GM23248 (cell line): ENCODE data around the gene TBXT. TPM values are rescaled to one million over a fixed set of nuclear protein-coding genes. Genes with fewer than 3 reads are reported as not detected.

Experiments
- DNase-seq: peaks from one replicate; pipeline ENCODE4 v3.0.0-alpha.2; 2015
- H2AFZ ChIP-seq: fragments of 200-600 bp; sonication (generic); 2 replicates; pipeline ENCODE4 v1.6.1; 2016; ENCODE audit warnings: antibody characterized with exemption
- H3F3A ChIP-seq: fragments of 200-600 bp; sonication (generic); 2 replicates; pipeline ENCODE4 v1.6.1; 2016; ENCODE audit warnings: mild to moderate bottlenecking, antibody characterized with exemption, mixed run types; ENCODE audit not compliant: insufficient read depth
- H3K27ac ChIP-seq: fragments of 200-600 bp; sonication (generic); 2 replicates; pipeline ENCODE4 v1.5.1; 2016; ENCODE audit warnings: mild to moderate bottlenecking
- H3K27me3 ChIP-seq: fragments of 200-600 bp; sonication (generic); replicated peaks from 2 replicates; pipeline ENCODE4 v1.6.1; 2016; ENCODE audit warnings: mild to moderate bottlenecking; ENCODE audit not compliant: insufficient read depth
- H3K36me3 ChIP-seq: fragments of 200-600 bp; sonication (generic); 2 replicates; pipeline ENCODE4 v1.6.1; 2016; ENCODE audit warnings: low read depth, mild to moderate bottlenecking
- H3K4me1 ChIP-seq: fragments of 200-600 bp; sonication (generic); 2 replicates; pipeline ENCODE4 v1.6.1; 2016; ENCODE audit warnings: mild to moderate bottlenecking; ENCODE audit not compliant: insufficient read depth
- H3K4me2 ChIP-seq: fragments of 200-600 bp; sonication (generic); one replicate; pipeline ENCODE4 v1.6.1; 2016; ENCODE audit warnings: mild to moderate bottlenecking; ENCODE audit not compliant: unreplicated experiment
- H3K4me3 ChIP-seq: fragments of 200-600 bp; sonication (generic); 2 replicates; pipeline ENCODE4 v1.5.1; 2016; ENCODE audit warnings: mild to moderate bottlenecking
- H3K79me2 ChIP-seq: fragments of 200-600 bp; sonication (generic); 2 replicates; pipeline ENCODE4 v1.6.1; 2016; ENCODE audit warnings: mild to moderate bottlenecking; ENCODE audit not compliant: insufficient read depth
- H3K9ac ChIP-seq: fragments of 200-600 bp; sonication (generic); 2 replicates; pipeline ENCODE4 v1.6.1; 2016; ENCODE audit warnings: mild to moderate bottlenecking
- H3K9me2 ChIP-seq: fragments of 200-600 bp; sonication (generic); 2 replicates; pipeline ENCODE4 v1.6.1; 2016; ENCODE audit warnings: mixed run types, mild to moderate bottlenecking, moderate library complexity; ENCODE audit not compliant: insufficient read depth
- H3K9me3 ChIP-seq: fragments of 200-600 bp; sonication (generic); one replicate; pipeline ENCODE4 v1.6.1; 2017; ENCODE audit warnings: low read depth
- H4K20me1 ChIP-seq: fragments of 200-600 bp; sonication (generic); 2 replicates; pipeline ENCODE4 v1.6.0; 2016; ENCODE audit not compliant: insufficient read depth
- EZH2 ChIP-seq: fragments of 200-600 bp; sonication (generic); IDR thresholded peaks from 2 replicates; pipeline ENCODE4 v1.6.1; 2018; ENCODE audit warnings: antibody characterized with exemption, mild to moderate bottlenecking; ENCODE audit not compliant: insufficient read depth, poor library complexity, severe bottlenecking
- EZH2phosphoT487 ChIP-seq: fragments of 200-600 bp; sonication (generic); IDR thresholded peaks from 2 replicates; pipeline ENCODE4 v1.6.1; 2018; ENCODE audit warnings: antibody characterized with exemption, moderate library complexity, mild to moderate bottlenecking, low read depth; ENCODE audit not compliant: insufficient read depth
- WGBS, 2 experiments: methylation state at CpG; one replicate each; pipeline ENCODE4 v1.1.6; 2015 to 2017; ENCODE audit warnings: low lambda C conversion rate in 2 of 2, low coverage in 1 of 2; ENCODE audit errors: missing lambda C conversion rate in 2 of 2; 5-methylcytosine and 5-hydroxymethylcytosine counted together
- in situ Hi-C: fragments of 300-500 bp; cut with MboI; formaldehyde crosslinking; loops from 2 replicates; pipeline ENCODE4 v1.15.0; 2020
- polyA plus RNA-seq: library from polyadenylated mRNA; unstranded; fragments of >200 nt; fragmentation: Nextera tagmentation; extraction: Ambion mirVana; gene quantifications from 2 replicates; pipeline ENCODE4 v1.2.1, GENCODE V29; 2016
- total RNA-seq: library from RNA; depleted of rRNA; stranded (reverse); fragments of >200 nt; shearing (Covaris generic); gene quantifications from 2 replicates; pipeline ENCODE4 v1.2.3, GENCODE V29; 2014

The TBXT gene
- total and polyA plus RNA-seq, 2 experiments from 2014 or later, result not detected

- Histone ChIP-seq H3K36me3 (no peaks in the 10 kb centered on the region), H3K4me2 (no peak overlapping the region), H3K9me3 (no peaks in the 10 kb centered on the region), H3K27me3 (no peaks in the 10 kb centered on the region; the same call in 1 of the 2 replicates), H4K20me1 (no peaks in the 10 kb centered on the region), H3K4me1 (no peaks in the 10 kb centered on the region), H3K4me3 (no peak overlapping the region), H2AFZ (no peak overlapping the region), H3K9me2 (no peaks in the 10 kb centered on the region), H3F3A (no peaks in the 10 kb centered on the region), H3K27ac (no peak overlapping the region), H3K79me2 (no peaks in the 10 kb centered on the region), H3K9ac (no peak overlapping the region)
- no peak for TF ChIP-seq EZH2
- TF ChIP-seq EZH2phosphoT487, result no peak
- DNase-seq, result no peak
- in situ Hi-C loops, result no loop called here
- WGBS, 2 experiments, result 22% methylated on average over 3 of the region's 3 CpGs
Observed at GRCh38 chr6:166152660-166153059, 15.0 kb downstream of the TBXT start.

GRCh38 chr6:166151798-166152197 is 15.9 kb downstream of the TBXT start:
- Histone ChIP-seq H4K20me1 (no peaks in the 10 kb centered on the region), H3K9me2 (no peaks in the 10 kb centered on the region), H3K27me3 (no peaks in the 10 kb centered on the region; the same call in 1 of the 2 replicates), H3K79me2 (no peaks in the 10 kb centered on the region), H3K4me2 (no peak overlapping the region), H3K9ac (no peak overlapping the region), H3K27ac (no peak overlapping the region), H3F3A (no peaks in the 10 kb centered on the region), H3K36me3 (no peaks in the 10 kb centered on the region), H3K9me3 (no peaks in the 10 kb centered on the region), H2AFZ (no peak overlapping the region), H3K4me3 (no peak overlapping the region), H3K4me1 (no peaks in the 10 kb centered on the region)
- no peak for DNase-seq
- 10 to 17% methylated on average over 1 of the region's 1 CpG for WGBS, 2 experiments
- no peak for TF ChIP-seq EZH2phosphoT487
- TF ChIP-seq EZH2, result no peak
- in situ Hi-C loops, result no loop called here

GRCh38 chr6:166145751-166146150 is 21.9 kb downstream of the TBXT start:
- Histone ChIP-seq H3K79me2 (no peaks in the 10 kb centered on the region), H3K9me3 (no peaks in the 10 kb centered on the region), H3K4me3 (no peak overlapping the region), H3K4me2 (no peak overlapping the region), H3K27ac (no peak overlapping the region), H3F3A (no peaks in the 10 kb centered on the region), H4K20me1 (no peaks in the 10 kb centered on the region), H3K9ac (no peak overlapping the region), H3K9me2 (no peaks in the 10 kb centered on the region), H3K36me3 (no peaks in the 10 kb centered on the region), H2AFZ (no peak overlapping the region), H3K27me3 (no peaks in the 10 kb centered on the region), H3K4me1 (no peaks in the 10 kb centered on the region)
- peak; percentile 13 for DNase-seq
- TF ChIP-seq EZH2, result no peak
- WGBS, 2 experiments, result 24 to 29% methylated on average over 5 of the region's 5 CpGs
- in situ Hi-C loops, result no loop called here

GRCh38 chr6:166143011-166143410 is 24.6 kb downstream of the TBXT start:
- Histone ChIP-seq H2AFZ (no peak overlapping the region), H3K27me3 (no peaks in the 10 kb centered on the region), H3F3A (no peaks in the 10 kb centered on the region), H3K9me3 (no peaks in the 10 kb centered on the region), H3K9me2 (no peaks in the 10 kb centered on the region), H3K4me1 (no peaks in the 10 kb centered on the region), H3K36me3 (no peaks in the 10 kb centered on the region), H3K4me3 (no peak overlapping the region), H4K20me1 (no peaks in the 10 kb centered on the region), H3K79me2 (no peaks in the 10 kb centered on the region), H3K27ac (no peak overlapping the region), H3K4me2 (no peak overlapping the region), H3K9ac (no peak overlapping the region)
- WGBS, 2 experiments, result 6% methylated on average over 2 of the region's 2 CpGs
- in situ Hi-C loops, result no loop called here
- DNase-seq, result no peak
- TF ChIP-seq EZH2phosphoT487 (no peak), EZH2 (no peak)
